Mammary epithelial cell (primary cell): ENCODE data around the gene CRYZL1.

Experiments used
- CTCF ChIP-seq, 2 donors: IDR thresholded peaks in 1 of 2; conservative IDR thresholded peaks in 1 of 2; 2 replicates each; pipeline ENCODE4 v1.5.1; 2011 to 2012; ENCODE audit warnings: inconsistent platforms in 2 of 2, low read length in 2 of 2, mild to moderate bottlenecking in 2 of 2, control low read depth in 1 of 2, low read depth in 1 of 2; ENCODE audit not compliant: insufficient read depth in 1 of 2; ENCODE audit errors: extremely low read depth in 1 of 2
- EZH2 ChIP-seq: IDR thresholded peaks from 2 replicates; pipeline ENCODE4 v1.6.1; 2012; ENCODE audit warnings: low read length, inconsistent platforms, borderline replicate concordance

GRCh38 chr21:33660406-33660805, 18.9 kb upstream of the CRYZL1 start:
- TF ChIP-seq EZH2, result no peak
- no peak for TF ChIP-seq CTCF (conservative IDR thresholded peaks at IDR 0.05 in 1 of 2, IDR thresholded peaks at IDR 0.05 in 1 of 2; ENCODE audit: extremely low read depth in 1 of 2, insufficient read depth in 1 of 2, low read depth in 1 of 2, low read length in 2 of 2)
